GM11168 (cell line): Measurements from ENCODE around the gene PLEKHA3.
"Not testable (repeated sequence)": the region's sequence is repeated elsewhere in the genome, so short reads cannot be mapped to it uniquely, and the experiment has no call there.

Source experiments
- in situ Hi-C: fragments of 300-500 bp; cut with MboI; formaldehyde crosslinking; loops from one replicate; pipeline ENCODE4 v1.12.0; 2022; ENCODE audit warnings: low sequenced_read_pairs; ENCODE audit not compliant: unreplicated experiment

Gene PLEKHA3

GRCh38 chr2:178522950-178523595, 42.8 kb downstream of the PLEKHA3 start:
- in situ Hi-C loops: no loop called here

GRCh38 chr2:178523596-178524134, 43.4 kb downstream of the PLEKHA3 start:
- in situ Hi-C loops: no loop called here

GRCh38 chr2:178525010-178525409, 44.8 kb downstream of the PLEKHA3 start:
- in situ Hi-C loops: not testable (repeated sequence)

GRCh38 chr2:178525460-178525859, 45.2 kb downstream of the PLEKHA3 start:
- in situ Hi-C loops: not testable (repeated sequence)

GRCh38 chr2:178526256-178526655, 46.0 kb downstream of the PLEKHA3 start:
- in situ Hi-C loops: no loop called here

GRCh38 chr2:178527592-178527991, 47.3 kb downstream of the PLEKHA3 start:
- in situ Hi-C loops: no loop called here

- in situ Hi-C loops: no loop called here
Observed at GRCh38 chr2:178528647-178529046, 48.4 kb downstream of the PLEKHA3 start.

GRCh38 chr2:178529194-178529593, 48.9 kb downstream of the PLEKHA3 start:
- in situ Hi-C loops: no loop called here

- in situ Hi-C loops: no loop called here
Observed at GRCh38 chr2:178530131-178530530, 49.9 kb downstream of the PLEKHA3 start.

- in situ Hi-C loops: no loop called here
Observed at GRCh38 chr2:178530625-178531142, 50.4 kb downstream of the PLEKHA3 start.

- in situ Hi-C loops: no loop called here
Observed at GRCh38 chr2:178531168-178531567, 50.9 kb downstream of the PLEKHA3 start.

GRCh38 chr2:178536037-178536436, 55.8 kb downstream of the PLEKHA3 start:
- in situ Hi-C loops: no loop called here

GRCh38 chr2:178542161-178542560, 61.9 kb downstream of the PLEKHA3 start:
- in situ Hi-C loops: no loop called here

- in situ Hi-C loops: no loop called here
Observed at GRCh38 chr2:178542569-178542968, 62.3 kb downstream of the PLEKHA3 start.

GRCh38 chr2:178550352-178550751, 70.1 kb downstream of the PLEKHA3 start:
- in situ Hi-C loops: no loop called here

- in situ Hi-C loops: no loop called here
Observed at GRCh38 chr2:178553047-178553446, 72.8 kb downstream of the PLEKHA3 start.
